ENCODE measurements around the gene LMTK2.

LMTK2 gene

GRCh38 chr7:98064233-98064632, 42.4 kb upstream of the LMTK2 start:
- H3K9me3 ChIP-seq (ENCODE audit: insufficient read depth, low read depth, low read length): no peaks in the 10 kb centered on the region
- no peaks in the 10 kb centered on the region for H3F3A ChIP-seq (ENCODE audit: low read depth)
- H3K9me2 ChIP-seq (replicated peaks; ENCODE audit: low read depth, low read length): no peaks in the 10 kb centered on the region
- H3K9ac ChIP-seq (ENCODE audit: low read depth, low read length, poor library complexity, severe bottlenecking): no peak overlapping the region
- no peak overlapping the region for H3K4me3 ChIP-seq (ENCODE audit: low read length, poor library complexity, severe bottlenecking)
- no peaks in the 10 kb centered on the region for H3K27me3 ChIP-seq (ENCODE audit: insufficient read depth, low read length, poor library complexity, severe bottlenecking)
- no peaks in the 10 kb centered on the region for H3K36me3 ChIP-seq (ENCODE audit: insufficient read depth, low read length)
- no peaks in the 10 kb centered on the region for H3K79me2 ChIP-seq (ENCODE audit: insufficient read depth, low read length)
- no peaks in the 10 kb centered on the region for H4K20me1 ChIP-seq (ENCODE audit: insufficient read depth, low read length, poor library complexity, severe bottlenecking)
- no peak overlapping the region for H3K4me2 ChIP-seq (ENCODE audit: low read depth, low read length, poor library complexity, severe bottlenecking)
- TF ChIP-seq CTCF (conservative IDR thresholded peaks at IDR 0.05; ENCODE audit: low read length) (no peak), EZH2phosphoT487 (IDR thresholded peaks at IDR 0.05; ENCODE audit: borderline replicate concordance) (no peak)
- no peaks in the 10 kb centered on the region for H3K4me1 ChIP-seq (ENCODE audit: insufficient read depth, low read length, poor library complexity, severe bottlenecking)
- no peak overlapping the region for H2AFZ ChIP-seq (ENCODE audit: low read length)

DNA sequence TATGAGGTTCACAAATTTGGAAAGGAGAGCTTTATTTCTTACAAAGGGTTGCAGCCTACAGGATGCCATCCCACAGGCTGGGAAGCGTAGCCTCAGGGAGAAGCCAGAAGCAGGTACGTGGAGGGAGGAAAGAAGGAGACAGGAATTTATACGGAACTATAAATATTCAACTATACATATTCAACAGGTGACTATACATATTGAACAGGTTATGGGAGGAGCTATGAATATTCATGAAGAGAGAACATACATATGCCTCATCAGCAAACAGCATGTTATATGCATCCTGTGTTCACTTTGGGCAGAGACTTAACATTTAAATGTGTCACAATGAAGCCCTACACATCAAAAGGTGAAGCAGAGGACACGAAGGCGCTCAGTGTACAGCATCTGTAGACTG, 40.5 kb upstream of the LMTK2 start:
- Histone ChIP-seq H3K4me3 (ENCODE audit: low read length, poor library complexity, severe bottlenecking) (no peak overlapping the region), H3K9ac (ENCODE audit: low read depth, low read length, poor library complexity, severe bottlenecking) (no peak overlapping the region), H3K27me3 (ENCODE audit: insufficient read depth, low read length, poor library complexity, severe bottlenecking) (no peaks in the 10 kb centered on the region), H3K36me3 (ENCODE audit: insufficient read depth, low read length) (no peaks in the 10 kb centered on the region), H3K4me2 (ENCODE audit: low read depth, low read length, poor library complexity, severe bottlenecking) (no peak overlapping the region), H3K9me2 (replicated peaks; ENCODE audit: low read depth, low read length) (no peaks in the 10 kb centered on the region), H3K79me2 (ENCODE audit: insufficient read depth, low read length) (no peaks in the 10 kb centered on the region), H3F3A (ENCODE audit: low read depth) (no peaks in the 10 kb centered on the region), H3K9me3 (ENCODE audit: insufficient read depth, low read depth, low read length) (no peaks in the 10 kb centered on the region), H4K20me1 (ENCODE audit: insufficient read depth, low read length, poor library complexity, severe bottlenecking) (no peaks in the 10 kb centered on the region), H3K4me1 (ENCODE audit: insufficient read depth, low read length, poor library complexity, severe bottlenecking) (no peaks in the 10 kb centered on the region), H2AFZ (ENCODE audit: low read length) (no peak overlapping the region)
- TF ChIP-seq CTCF (conservative IDR thresholded peaks at IDR 0.05; ENCODE audit: low read length) (no peak), EZH2phosphoT487 (IDR thresholded peaks at IDR 0.05; ENCODE audit: borderline replicate concordance) (no peak)

DNA sequence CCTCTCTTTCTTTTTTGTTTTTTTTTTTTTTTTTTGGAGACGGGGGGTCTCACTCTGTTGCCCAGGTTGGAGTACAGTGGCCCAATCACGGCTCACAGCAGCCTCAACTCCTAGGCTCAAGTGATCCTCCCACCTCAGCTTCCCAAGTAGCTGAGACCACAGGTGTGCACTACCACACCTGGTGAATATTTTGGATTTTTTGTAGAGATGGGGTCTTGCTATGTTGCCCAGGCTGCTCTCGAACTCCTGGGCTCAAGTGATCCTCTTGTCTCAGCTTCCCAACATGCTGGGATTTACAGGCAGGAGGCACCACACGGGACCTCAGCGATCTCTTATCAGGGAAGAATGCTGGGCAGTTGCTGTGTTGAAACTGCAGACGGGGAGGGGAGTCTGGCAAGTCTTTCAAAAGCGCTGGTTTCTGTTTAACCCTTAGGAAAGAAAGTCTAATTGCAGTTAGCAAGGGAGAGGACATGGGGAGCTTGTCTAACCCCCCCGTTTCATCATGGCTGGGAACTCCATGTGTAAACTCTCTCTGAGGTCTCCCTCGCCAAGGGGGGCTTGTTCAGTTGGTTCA, 39.6 kb upstream of the LMTK2 start:
- Histone ChIP-seq H3K79me2 (ENCODE audit: insufficient read depth, low read length) (no peaks in the 10 kb centered on the region), H3K36me3 (ENCODE audit: insufficient read depth, low read length) (no peaks in the 10 kb centered on the region), H3K9me3 (ENCODE audit: insufficient read depth, low read depth, low read length) (no peaks in the 10 kb centered on the region), H3K9ac (ENCODE audit: low read depth, low read length, poor library complexity, severe bottlenecking) (no peak overlapping the region), H3K27me3 (ENCODE audit: insufficient read depth, low read length, poor library complexity, severe bottlenecking) (no peaks in the 10 kb centered on the region), H4K20me1 (ENCODE audit: insufficient read depth, low read length, poor library complexity, severe bottlenecking) (no peaks in the 10 kb centered on the region), H3K4me1 (ENCODE audit: insufficient read depth, low read length, poor library complexity, severe bottlenecking) (no peaks in the 10 kb centered on the region), H3F3A (ENCODE audit: low read depth) (no peaks in the 10 kb centered on the region), H3K4me2 (ENCODE audit: low read depth, low read length, poor library complexity, severe bottlenecking) (no peak overlapping the region), H3K9me2 (replicated peaks; ENCODE audit: low read depth, low read length) (no peaks in the 10 kb centered on the region), H2AFZ (ENCODE audit: low read length) (no peak overlapping the region), H3K4me3 (ENCODE audit: low read length, poor library complexity, severe bottlenecking) (no peak overlapping the region)
- TF ChIP-seq CTCF (conservative IDR thresholded peaks at IDR 0.05; ENCODE audit: low read length) (no peak), EZH2phosphoT487 (IDR thresholded peaks at IDR 0.05; ENCODE audit: borderline replicate concordance) (no peak)

Measured in Loucy (cell line).